Stomach smooth muscle (tissue), 2 donors: ENCODE results near the gene LEFTY2.
"Not testable (repeated sequence)": the region's sequence is repeated elsewhere in the genome, so short reads cannot be mapped to it uniquely, and the experiment has no call there.

Experiments
- H3K27ac ChIP-seq: one replicate; pipeline ENCODE4 v1.7.0; 2013; ENCODE audit warnings: mild to moderate bottlenecking, low read length, inconsistent platforms
- H3K27me3 ChIP-seq, 2 donors: one replicate each; pipeline ENCODE4 v1.7.0; 2013; ENCODE audit warnings: low read length in 2 of 2; ENCODE audit not compliant: insufficient read depth in 2 of 2, control insufficient read depth in 1 of 2
- H3K36me3 ChIP-seq, 2 donors: one replicate each; pipeline ENCODE4 v1.7.0; 2013; ENCODE audit warnings: low read length in 2 of 2; ENCODE audit not compliant: control insufficient read depth in 2 of 2, insufficient read depth in 2 of 2
- H3K4me1 ChIP-seq: one replicate; pipeline ENCODE4 v1.7.0; 2013; ENCODE audit warnings: low read length; ENCODE audit not compliant: control insufficient read depth, insufficient read depth
- H3K4me3 ChIP-seq, 2 donors: one replicate each; pipeline ENCODE4 v1.7.0; 2013; ENCODE audit warnings: low read length in 2 of 2
- H3K9ac ChIP-seq, 2 donors: one replicate each; pipeline ENCODE4 v1.7.0; 2013; ENCODE audit warnings: low read length in 2 of 2, mild to moderate bottlenecking in 1 of 2
- H3K9me3 ChIP-seq, 2 donors: one replicate each; pipeline ENCODE4 v1.7.0; 2013; ENCODE audit warnings: low read length in 2 of 2; ENCODE audit not compliant: control insufficient read depth in 2 of 2
- donor health status: healthy.
- donor health status: Pancreatic carcinoma.

LEFTY2 gene

GRCh38 chr1:225972344-225973152, 31.5 kb upstream of the LEFTY2 start:
- Histone ChIP-seq H3K27me3 (no peaks in the 10 kb centered on the region), H3K4me1 (peaks cover 2% of the 10 kb centered on the region), H3K36me3 (no peaks in the 10 kb centered on the region), H3K4me3 (no peak overlapping the region), H3K9ac (no peak overlapping the region), H3K9me3 (no peaks in the 10 kb centered on the region), H3K27ac (no peak overlapping the region)

- H3K4me1 ChIP-seq, H3K4me3 ChIP-seq, H3K36me3 ChIP-seq, H3K9me3 ChIP-seq, H3K27ac ChIP-seq, H3K27me3 ChIP-seq, H3K9ac ChIP-seq: not testable (repeated sequence)
Observed at GRCh38 chr1:225970592-225971157, 29.7 kb upstream of the LEFTY2 start.

- H3K27ac ChIP-seq, H3K4me3 ChIP-seq, H3K9me3 ChIP-seq, H3K9ac ChIP-seq, H3K36me3 ChIP-seq, H3K4me1 ChIP-seq, H3K27me3 ChIP-seq: not testable (repeated sequence)
Observed at GRCh38 chr1:225969751-225970150, 28.7 kb upstream of the LEFTY2 start.

- no peaks in the 10 kb centered on the region for H3K36me3 ChIP-seq
- peaks cover 4 to 5% of the 10 kb centered on the region in 2 donors for H3K27me3 ChIP-seq
- no peak overlapping the region for H3K9ac ChIP-seq
- no peak overlapping the region for H3K4me3 ChIP-seq
- H3K4me1 ChIP-seq = no peaks in the 10 kb centered on the region
- no peaks in the 10 kb centered on the region for H3K9me3 ChIP-seq
- no peak overlapping the region for H3K27ac ChIP-seq
Observed at GRCh38 chr1:225965231-225965630, 24.2 kb upstream of the LEFTY2 start.

- Histone ChIP-seq H3K4me1 (no peaks in the 10 kb centered on the region), H3K9me3 (no peaks in the 10 kb centered on the region), H3K9ac (no peak overlapping the region), H3K4me3 (no peak overlapping the region), H3K27ac (no peak overlapping the region), H3K27me3 (peaks cover 4 to 5% of the 10 kb centered on the region in 2 donors), H3K36me3 (no peaks in the 10 kb centered on the region)
Observed at GRCh38 chr1:225963735-225964530, 22.9 kb upstream of the LEFTY2 start.

- Histone ChIP-seq H3K36me3 (no peaks in the 10 kb centered on the region), H3K4me1 (no peaks in the 10 kb centered on the region), H3K27me3 (peaks cover 4 to 5% of the 10 kb centered on the region in 2 donors), H3K9me3 (no peaks in the 10 kb centered on the region), H3K9ac (no peak overlapping the region), H3K4me3 (no peak overlapping the region), H3K27ac (no peak overlapping the region)
Observed at GRCh38 chr1:225962440-225962975, 21.5 kb upstream of the LEFTY2 start.

- no peaks in the 10 kb centered on the region for H3K36me3 ChIP-seq
- no peak overlapping the region for H3K9ac ChIP-seq
- no peaks in the 10 kb centered on the region for H3K9me3 ChIP-seq
- no peaks in the 10 kb centered on the region for H3K4me1 ChIP-seq
- H3K4me3 ChIP-seq = no peak overlapping the region
- H3K27ac ChIP-seq = no peak overlapping the region
- H3K27me3 ChIP-seq = peaks cover 4 to 5% of the 10 kb centered on the region in 2 donors
Observed at GRCh38 chr1:225961659-225962439, 20.8 kb upstream of the LEFTY2 start.

- Histone ChIP-seq H3K9ac (no peak overlapping the region), H3K27me3 (peaks cover 5% of the 10 kb centered on the region in 2 donors), H3K36me3 (no peaks in the 10 kb centered on the region), H3K4me3 (no peak overlapping the region), H3K4me1 (no peaks in the 10 kb centered on the region), H3K27ac (no peak overlapping the region), H3K9me3 (no peaks in the 10 kb centered on the region)
Observed at GRCh38 chr1:225958041-225958440, 17.0 kb upstream of the LEFTY2 start.

- Histone ChIP-seq H3K27me3 (peaks cover 4% of the 10 kb centered on the region in 2 donors), H3K9me3 (no peaks in the 10 kb centered on the region), H3K4me1 (no peaks in the 10 kb centered on the region), H3K36me3 (no peaks in the 10 kb centered on the region), H3K27ac (no peak overlapping the region), H3K4me3 (no peak overlapping the region), H3K9ac (no peak overlapping the region)
Observed at GRCh38 chr1:225954753-225955152, 13.7 kb upstream of the LEFTY2 start.

- no peaks in the 10 kb centered on the region for H3K4me1 ChIP-seq
- H3K4me3 ChIP-seq = no peak overlapping the region
- no peak overlapping the region for H3K9ac ChIP-seq
- peaks cover 4% of the 10 kb centered on the region in 2 donors for H3K27me3 ChIP-seq
- H3K9me3 ChIP-seq = no peaks in the 10 kb centered on the region
- no peaks in the 10 kb centered on the region for H3K36me3 ChIP-seq
- no peak overlapping the region for H3K27ac ChIP-seq
Observed at GRCh38 chr1:225953315-225953714, 12.3 kb upstream of the LEFTY2 start.
